Subcutaneous adipose tissue (tissue), 4 donors: Measurements from ENCODE around the gene GRP. TPM values are rescaled to one million over a fixed set of nuclear protein-coding genes. Genes with fewer than 3 reads are reported as not detected.

Experiments
- total RNA-seq, 4 donors: library from RNA; depleted of rRNA; stranded (reverse); fragments of >200 nt; gene quantifications; one replicate each; pipeline ENCODE4 v1.1.0, GENCODE V29; 2016
- TF ChIP-seq, protein P1 (sequence below): fragments of 450-650 bp; IDR thresholded peaks from one replicate; pipeline ENCODE4 v1.5.1; 2016; ENCODE audit warnings: low read depth, mild to moderate bottlenecking, control low read depth, antibody characterized with exemption, moderate library complexity

The GRP gene
- total RNA-seq, 4 donors from 2014 or later, result not detected

DNA sequence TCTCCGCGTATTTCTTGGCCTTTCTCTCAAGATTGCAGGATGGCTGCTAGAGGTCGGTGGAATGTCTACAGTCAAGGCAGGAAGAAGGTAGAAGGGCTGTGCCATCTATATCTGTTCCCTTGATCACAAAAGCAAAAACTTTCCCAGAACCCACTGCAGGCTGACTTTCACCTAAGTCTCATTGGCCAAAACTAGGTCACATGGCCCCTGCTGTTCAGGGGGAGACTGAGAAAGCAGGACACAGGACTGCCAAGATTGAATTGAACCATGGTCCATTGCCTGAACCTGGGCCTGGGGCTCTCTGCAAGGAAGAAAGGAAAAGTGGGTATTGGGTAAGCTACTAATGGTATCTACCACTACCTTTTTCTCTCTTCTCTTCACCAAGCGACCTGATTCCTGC is 9.7 kb upstream of the GRP start:
- TF ChIP-seq, protein P1, sequence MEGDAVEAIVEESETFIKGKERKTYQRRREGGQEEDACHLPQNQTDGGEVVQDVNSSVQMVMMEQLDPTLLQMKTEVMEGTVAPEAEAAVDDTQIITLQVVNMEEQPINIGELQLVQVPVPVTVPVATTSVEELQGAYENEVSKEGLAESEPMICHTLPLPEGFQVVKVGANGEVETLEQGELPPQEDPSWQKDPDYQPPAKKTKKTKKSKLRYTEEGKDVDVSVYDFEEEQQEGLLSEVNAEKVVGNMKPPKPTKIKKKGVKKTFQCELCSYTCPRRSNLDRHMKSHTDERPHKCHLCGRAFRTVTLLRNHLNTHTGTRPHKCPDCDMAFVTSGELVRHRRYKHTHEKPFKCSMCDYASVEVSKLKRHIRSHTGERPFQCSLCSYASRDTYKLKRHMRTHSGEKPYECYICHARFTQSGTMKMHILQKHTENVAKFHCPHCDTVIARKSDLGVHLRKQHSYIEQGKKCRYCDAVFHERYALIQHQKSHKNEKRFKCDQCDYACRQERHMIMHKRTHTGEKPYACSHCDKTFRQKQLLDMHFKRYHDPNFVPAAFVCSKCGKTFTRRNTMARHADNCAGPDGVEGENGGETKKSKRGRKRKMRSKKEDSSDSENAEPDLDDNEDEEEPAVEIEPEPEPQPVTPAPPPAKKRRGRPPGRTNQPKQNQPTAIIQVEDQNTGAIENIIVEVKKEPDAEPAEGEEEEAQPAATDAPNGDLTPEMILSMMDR, result no peak

DNA sequence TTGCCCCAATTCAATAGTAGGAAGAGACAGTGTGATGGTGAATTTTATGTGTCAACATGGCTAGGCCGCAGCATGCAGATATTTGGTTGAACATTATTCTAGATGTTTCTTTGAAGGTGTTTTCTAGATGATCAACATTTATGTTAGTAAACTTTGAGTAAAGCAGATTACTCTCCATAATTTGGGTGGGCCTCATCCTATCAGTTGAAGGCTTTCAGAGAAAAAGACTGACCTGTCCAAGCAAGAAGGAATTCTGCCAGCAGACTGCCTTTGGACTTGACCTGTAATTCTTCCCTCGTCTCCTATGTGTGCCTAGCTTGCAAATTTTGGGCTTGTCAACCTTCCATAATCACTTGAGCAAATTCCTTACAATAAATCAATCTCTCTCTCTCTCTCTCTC is 8.3 kb upstream of the GRP start:
- TF ChIP-seq, protein P1, result no peak

DNA sequence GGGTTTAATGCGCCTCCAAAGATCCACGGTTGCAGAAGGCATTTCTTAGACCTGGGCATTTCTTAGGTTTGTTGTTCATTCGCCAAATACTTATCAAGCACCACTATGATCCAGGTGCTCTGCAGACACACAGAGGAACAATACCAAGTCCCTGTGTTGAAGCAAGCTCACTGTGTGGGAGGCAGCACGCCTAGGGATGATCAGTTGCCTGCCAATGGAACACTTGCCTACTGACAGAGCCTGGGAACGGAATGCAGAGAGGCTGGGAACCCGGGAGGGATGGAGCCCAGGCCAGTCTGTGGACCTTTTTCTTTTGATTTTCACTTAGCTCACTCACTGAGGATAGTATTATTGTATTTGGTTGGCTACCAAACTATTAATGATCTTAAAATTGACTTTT is 1.9 kb upstream of the GRP start:
- TF ChIP-seq, protein P1, result no peak

DNA sequence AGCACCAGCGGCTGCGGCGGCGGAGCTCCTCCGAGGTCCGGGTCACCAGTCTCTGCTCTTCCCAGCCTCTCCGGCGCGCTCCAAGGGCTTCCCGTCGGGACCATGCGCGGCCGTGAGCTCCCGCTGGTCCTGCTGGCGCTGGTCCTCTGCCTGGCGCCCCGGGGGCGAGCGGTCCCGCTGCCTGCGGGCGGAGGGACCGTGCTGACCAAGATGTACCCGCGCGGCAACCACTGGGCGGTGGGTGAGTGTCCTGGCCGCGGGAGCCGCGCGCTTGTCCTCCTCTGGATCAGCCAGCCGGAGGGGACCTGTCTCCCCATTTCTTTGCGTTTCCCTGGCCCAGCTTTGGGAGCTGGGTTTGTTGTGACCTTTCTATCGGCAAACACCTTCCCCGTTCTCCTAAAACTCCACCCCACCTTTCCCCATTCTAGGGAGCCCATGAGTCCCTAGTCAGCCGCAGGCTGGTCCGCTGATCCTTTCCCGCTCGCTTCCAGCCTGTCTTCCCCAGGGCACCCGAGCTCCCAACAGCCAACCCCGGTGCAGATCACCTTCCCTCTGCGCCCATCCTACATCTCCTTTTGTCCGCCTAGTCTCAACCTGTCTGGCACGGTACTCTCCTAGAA is 316 bp downstream of the GRP start:
- TF ChIP-seq, protein P1, result no peak

GRCh38 chr18:59220784-59221765 is 1.1 kb downstream of the GRP start:
- TF ChIP-seq, protein P1, result no peak

GRCh38 chr18:59222341-59222740 is 2.4 kb downstream of the GRP start:
- TF ChIP-seq, protein P1, result no peak

DNA sequence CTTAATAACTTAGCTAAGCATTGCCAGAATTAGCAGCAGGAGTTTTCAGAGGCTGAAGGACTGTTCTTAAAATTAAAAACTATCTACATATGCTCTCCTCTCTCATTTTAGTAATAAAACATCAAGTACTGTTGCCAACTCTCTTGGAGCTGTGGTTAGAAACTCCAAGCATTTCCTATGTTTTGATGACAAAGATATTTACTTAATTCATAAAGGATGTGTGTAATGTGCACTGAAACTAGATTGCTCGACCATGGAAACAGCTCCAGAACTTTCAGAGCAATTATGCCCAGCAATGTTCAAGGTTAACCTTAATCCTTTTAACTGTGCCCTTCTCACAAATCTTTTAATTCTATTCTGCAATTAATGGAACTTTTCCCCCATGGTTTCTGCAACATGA is 8.4 kb downstream of the GRP start:
- TF ChIP-seq, protein P1, result no peak
